IPS-NIHi11 (cell line): Measurements from ENCODE around the gene STEAP3.

Experiments
- DNase-seq: peaks from one replicate; pipeline ENCODE4 v3.0.0; 2012; ENCODE audit warnings: mixed read lengths, low spot score

STEAP3 gene

DNA sequence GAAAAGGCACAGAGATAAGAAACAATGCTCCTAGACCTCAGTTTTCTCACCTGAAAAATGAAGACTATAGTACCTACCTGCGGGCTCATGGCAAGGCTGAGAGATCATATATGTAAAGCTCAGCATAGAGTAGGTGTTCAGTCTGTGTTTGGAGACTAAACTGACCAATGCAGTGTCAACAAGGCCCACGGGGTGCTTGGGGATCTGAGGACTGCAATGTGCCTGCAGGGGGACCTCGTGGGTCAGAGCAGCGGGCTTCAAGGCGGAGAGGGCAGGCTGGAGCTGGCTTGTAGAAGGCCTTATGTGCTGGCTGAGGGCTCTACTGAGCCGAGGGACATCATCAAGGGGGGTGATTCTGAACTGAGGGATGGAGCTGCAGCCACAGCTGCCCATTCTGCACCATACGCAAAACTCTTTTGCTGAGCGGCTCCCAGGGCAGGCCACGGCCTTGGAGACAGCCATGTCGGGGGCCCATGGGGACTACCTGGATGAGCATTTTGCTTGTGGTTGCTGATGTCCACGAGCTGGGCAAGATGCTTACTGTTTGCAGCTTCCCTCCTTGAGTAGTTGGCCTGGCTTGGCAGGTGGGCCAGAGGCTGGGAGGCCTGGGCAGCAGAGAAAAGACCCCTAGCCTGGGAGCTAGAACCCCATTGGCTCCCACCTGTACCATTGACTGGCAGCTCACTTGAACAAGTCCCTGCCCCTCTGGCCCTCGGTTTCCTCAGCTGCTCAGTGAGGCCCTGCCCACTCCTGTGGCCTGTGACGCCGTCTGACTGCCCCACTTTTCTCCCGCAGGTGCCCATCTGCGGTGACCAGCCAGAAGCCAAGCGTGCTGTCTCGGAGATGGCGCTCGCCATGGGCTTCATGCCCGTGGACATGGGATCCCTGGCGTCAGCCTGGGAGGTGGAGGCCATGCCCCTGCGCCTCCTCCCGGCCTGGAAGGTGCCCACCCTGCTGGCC is 23.5 kb downstream of the STEAP3 start:
- no peak for DNase-seq

DNA sequence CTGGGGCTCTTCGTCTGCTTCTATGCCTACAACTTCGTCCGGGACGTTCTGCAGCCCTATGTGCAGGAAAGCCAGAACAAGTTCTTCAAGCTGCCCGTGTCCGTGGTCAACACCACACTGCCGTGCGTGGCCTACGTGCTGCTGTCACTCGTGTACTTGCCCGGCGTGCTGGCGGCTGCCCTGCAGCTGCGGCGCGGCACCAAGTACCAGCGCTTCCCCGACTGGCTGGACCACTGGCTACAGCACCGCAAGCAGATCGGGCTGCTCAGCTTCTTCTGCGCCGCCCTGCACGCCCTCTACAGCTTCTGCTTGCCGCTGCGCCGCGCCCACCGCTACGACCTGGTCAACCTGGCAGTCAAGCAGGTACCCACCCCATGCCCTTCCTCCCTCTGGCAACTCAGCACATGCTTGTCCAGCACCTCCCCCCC is 24.2 kb downstream of the STEAP3 start:
- DNase-seq: no peak

DNA sequence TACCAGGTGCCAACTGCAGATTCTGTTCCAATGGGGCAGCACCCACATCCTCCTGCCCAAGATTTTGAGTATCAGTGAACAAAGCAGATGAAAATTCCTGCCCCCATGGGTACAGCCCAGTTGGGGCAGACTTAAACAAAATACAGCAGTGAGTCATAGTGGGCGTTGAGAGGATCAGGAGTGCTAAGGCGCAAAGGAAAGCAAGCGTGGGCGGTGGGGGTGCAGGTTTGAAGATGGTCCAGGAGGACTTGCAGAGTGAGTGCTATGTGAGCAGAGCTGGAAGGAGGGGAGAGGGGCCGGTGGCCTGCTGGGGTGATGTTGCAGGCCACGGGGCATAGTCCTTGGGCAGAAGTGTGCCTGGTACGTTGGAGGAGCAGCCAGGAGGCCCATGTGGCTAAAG is 24.7 kb downstream of the STEAP3 start:
- DNase-seq: no peak

DNA sequence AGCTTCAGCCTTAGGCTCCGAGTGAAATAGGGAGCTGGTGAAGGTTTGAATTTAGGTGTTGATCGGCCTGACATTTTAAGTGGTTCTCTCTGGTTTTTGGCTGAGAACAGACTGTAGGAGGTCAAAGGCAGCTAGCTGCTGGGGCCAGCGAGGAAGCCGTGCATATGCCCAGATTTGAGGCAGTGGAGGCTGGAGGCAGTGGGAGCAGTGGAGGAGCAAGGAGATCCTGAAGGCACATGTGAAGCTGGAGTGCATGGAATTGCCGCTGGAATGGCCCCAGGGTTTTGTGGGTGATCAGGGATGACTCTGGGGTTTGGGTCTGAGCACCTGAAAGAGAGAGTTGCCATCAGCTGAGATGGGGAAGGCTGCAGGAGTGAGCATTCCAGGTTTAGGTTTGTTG is 25.1 kb downstream of the STEAP3 start:
- DNase-seq: no peak

DNA sequence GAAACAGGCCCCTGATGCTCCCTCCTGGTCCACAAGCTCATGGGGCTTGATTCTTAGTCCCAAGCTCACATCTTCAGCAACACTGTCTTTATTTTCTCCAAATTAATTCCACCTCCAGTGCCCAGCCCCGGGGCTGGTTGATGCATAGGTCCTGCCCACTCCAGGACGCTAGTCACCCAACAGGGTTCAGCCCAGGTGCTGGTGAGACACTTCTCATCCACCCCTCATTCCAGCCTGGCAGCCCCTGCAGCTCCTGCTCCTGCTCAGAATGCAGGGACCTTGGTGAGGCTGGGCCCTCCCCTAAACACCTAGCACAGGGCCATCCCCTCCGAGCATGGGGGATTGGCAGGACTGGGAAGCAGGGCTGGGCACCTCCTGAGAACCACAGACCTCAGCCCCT is 25.7 kb downstream of the STEAP3 start:
- DNase-seq: no peak

DNA sequence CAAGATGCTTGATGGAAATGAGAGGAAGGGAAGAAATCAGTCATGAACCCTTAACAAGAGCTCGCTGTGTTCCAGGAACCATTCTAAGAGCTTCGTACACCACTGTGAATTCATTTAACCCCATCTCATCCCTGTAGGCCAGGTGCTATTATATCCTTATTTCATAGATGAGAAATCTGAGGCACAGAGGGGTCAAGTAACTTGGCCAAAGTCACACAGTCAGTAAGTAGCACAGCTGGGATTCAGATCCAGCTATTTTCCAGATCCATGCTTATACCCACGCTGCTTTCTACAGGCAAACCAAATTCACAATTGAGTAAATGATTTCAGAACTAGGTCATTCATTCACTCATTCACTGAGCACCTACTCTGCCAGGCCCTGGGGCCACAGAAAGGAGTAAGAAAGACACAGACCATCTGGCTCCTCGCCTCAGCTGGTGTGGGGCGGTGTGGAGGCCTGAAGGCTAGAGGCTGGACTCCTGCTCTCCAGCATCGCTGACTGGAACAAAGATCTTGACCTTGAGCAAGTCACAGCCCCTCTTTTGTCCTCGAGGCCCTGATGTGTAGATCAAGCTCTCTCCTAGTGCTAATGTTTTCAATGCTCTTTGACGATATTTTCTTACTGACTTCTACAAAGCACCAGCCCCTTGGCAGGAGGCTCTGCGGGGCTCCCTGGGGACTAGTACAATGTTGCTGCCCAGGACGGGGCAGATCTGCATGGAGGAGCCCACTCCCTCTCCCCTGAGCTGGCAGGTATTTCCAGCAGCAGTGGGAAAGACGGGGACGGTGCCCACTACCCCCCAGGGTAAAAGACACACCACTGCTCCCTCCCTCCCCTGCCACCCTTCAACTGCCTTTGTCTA is 26.5 kb downstream of the STEAP3 start:
- DNase-seq: no peak

DNA sequence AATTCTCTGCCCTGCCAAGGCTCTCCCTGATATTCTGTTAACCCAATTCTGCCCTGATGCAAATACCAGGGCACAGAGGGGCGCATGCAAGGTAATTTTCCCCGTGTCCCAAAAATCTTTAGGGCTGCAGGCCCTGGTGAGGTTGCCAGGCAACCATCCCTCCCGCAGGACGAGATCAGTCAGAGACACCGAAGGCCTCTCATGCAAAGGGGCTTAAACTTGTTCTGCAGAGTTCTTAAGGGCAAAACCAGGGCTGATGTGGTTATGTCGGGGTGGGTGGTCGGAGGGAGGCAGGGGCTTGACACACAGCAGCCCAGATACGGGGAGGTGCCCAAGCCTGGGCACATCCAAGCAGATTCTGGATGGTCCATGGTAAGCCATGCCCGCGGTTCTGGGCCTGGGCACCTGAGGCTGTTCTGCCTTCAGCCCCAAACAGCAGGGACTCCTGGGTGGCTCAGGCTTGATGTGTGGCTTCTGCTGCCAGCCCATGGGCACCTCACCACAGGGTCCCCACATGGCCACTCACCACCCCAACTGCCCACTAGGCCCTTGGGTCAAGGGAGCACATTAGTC is 27.2 kb downstream of the STEAP3 start:
- DNase-seq: no peak

DNA sequence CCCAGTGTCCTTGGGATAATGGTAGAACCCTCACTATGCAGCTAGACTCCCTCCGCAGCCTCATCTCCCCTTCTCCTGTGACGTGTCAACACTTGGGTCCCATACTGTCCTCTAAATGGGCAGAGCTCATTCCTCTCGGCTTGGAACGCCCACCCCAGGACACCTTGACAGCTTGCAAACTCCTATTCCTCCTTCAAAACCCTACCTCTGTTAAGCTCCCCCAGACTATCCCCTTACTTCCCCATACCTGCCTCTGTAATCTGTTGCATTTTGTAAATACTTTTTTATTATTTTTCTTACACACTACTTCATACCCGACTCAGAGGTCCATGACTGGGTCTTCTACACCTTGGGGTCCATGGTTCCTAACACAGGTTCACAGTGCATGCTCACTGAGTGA is 28.0 kb downstream of the STEAP3 start:
- no peak for DNase-seq

DNA sequence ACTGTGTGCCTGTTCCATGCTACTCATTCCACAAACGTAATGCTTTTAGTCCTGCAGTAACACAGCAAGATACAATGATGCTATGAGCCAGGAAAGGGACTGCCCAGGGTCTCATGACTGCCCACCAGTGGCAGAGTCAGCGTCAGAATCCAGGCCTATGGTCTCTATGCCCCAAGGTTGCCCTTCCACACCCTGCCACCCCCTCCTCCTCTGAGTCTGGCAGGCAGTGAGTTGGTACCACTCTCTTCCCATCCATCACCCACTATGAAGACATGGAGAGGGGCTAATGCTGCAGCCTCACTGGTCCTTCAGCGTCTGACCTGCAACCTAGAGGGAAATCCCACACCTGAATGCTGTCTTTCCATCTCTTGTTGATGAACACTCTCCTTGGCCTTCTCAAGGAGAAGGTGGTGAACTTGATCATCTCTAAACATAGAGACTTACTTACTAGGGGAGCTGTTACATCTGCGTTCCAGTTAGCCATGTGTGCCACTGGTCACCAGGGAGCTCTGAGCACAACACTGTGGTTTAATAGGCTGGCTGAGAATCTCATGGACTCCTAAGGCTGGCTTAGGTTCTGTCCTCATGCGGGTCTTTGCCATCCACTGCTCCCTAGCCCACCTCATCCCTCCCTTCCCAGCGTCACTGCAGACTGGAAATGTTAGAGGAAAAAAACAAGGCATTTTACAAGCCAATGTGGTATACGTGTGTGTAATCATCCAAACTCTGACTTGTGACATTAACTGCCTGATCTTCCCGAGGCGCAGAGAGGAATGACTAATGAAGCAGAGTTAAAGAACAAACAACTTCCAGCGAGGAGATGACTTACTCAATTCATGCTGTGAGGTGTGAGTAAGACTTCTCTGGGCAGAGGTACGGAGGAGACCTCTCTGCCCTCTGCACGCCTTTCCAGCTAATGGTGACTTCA is 28.8 kb downstream of the STEAP3 start:
- DNase-seq: no peak

DNA sequence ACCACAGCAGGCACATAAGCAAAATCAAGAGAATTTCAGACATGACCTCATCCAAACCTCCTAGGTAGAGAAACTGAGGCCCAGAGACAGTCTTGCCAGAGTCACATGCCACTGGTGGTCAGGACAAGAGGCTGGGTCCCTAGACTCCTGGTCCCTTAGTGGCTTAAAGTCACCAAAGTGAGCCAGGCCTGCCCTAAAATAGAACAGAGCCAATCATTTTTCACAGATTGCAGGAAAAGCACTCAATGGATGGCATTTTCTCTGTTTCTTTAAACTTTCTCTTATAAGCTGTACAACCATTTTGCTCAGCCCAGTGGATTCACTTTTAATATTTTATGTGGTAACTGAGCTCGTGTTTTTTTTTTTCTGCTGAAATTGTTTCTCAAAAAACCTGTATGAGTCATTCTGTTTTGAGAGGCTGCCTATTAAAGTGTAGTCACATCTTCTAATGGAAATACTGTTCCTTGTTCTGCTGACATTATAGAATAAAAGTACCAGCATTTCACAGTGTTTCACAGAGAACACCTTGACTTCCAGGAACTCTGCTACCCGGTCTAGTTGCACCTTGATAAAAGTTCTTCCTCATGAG is 29.6 kb downstream of the STEAP3 start:
- DNase-seq: no peak

DNA sequence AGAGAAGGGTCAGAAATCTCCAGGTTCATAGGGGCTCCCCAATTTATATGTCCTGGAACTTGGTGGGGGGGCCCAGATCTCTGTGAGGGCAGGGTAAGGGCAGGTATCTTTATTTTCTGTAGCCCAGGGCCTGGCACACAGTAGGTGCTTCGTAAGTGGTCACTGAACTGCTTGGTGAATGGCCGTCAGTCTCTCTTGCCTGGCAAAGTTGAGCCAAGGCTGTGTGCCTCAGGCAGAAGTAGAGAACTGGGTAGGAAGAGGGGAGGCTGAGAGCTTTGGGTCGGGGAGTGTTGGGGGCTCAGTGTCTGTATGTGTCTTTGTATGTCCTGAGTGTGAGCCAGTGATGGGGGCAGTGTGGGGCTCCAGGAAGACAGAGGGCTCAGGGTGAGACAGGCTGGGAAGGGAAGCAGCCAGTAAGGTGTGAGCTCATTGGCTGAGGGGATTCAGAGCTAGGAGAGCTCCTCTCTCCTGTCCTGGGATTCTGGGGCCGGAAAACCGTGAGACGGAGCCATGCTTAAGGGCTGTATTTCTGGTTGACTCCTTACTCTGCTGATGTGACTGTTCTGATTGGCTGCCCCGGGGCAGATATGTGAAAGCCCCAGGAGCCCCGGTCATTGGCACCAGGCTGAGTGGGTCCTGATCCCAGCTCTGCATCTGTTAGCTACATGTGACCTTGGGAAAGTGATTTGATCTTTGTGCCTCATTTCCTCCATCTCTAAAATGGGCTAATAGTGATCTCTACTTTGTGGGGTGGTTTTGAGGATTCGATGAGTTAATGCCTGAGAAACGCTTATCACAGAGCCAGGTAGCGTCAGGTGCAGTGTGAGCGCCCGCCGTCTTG is 30.3 kb downstream of the STEAP3 start:
- no peak for DNase-seq

DNA sequence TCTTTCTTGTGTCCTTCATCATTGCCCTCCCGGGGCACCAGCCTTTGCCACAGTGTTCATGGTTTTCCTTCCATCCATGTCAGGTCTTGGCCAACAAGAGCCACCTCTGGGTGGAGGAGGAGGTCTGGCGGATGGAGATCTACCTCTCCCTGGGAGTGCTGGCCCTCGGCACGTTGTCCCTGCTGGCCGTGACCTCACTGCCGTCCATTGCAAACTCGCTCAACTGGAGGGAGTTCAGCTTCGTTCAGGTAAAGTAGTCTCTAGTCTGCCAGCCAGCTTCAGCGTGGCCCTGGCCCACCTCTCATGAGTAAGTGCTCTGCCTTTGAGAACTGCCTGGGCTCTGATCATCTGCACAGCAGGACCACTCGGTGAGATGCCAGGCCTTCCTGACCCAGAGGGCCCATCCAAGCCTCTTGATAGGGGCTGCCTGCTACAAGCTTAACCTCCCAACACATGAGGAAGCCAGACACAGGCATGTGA is 31.0 kb downstream of the STEAP3 start:
- no peak for DNase-seq

DNA sequence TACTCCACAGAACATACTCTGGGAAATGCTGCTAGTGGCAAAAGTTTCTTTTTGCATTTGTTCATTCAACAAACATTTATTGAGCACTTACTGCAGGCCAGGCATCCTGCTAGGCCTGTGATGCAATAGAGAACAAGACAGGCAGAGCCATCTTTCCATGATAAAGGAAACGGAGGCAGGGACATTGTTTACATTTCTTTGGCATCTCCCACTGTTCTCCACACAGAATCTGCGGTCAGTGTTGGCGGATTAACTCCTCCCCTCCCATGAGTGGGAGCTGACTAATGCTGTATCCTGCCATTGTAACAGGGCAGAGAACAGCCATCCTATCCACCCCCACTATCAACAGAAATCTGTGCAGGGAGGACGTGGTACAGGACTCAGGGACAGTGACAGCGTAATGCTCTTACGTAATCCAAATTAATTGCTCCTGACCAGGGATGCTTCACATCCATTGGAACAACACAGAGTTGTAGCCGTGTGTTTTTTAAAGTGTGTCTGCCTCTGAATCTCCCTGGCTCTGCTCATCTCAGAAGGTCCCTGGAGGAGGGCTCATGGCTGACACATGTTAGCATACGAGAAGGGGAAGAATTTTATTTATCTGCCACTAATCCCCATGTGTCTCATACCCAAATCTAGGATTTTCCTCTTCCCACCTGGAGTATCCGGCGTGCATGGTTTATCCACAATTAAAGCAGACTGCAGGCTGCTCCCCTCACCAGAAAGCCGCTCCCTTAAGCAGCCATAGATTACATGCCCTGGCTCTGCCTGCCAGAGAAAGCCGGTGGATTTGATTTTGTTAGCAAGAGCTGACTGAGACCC is 32.3 kb downstream of the STEAP3 start:
- DNase-seq: peak; percentile 44

DNA sequence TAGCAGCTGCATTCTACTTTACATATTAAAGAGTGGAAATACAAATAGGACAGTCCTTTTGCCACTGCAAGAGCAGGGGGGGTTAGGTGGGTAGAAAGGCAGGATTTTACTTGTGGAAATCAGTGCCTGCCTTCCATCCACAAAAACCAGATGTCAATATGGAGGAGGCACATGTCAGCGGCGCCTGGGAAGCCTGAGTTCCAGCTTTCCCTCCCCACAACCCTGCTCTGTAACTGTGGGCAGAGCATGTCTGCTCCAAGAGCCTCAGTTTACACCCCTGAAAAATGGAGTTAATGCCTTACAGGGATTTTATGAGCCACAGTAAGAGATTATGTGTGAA is 32.9 kb downstream of the STEAP3 start:
- no peak for DNase-seq

DNA sequence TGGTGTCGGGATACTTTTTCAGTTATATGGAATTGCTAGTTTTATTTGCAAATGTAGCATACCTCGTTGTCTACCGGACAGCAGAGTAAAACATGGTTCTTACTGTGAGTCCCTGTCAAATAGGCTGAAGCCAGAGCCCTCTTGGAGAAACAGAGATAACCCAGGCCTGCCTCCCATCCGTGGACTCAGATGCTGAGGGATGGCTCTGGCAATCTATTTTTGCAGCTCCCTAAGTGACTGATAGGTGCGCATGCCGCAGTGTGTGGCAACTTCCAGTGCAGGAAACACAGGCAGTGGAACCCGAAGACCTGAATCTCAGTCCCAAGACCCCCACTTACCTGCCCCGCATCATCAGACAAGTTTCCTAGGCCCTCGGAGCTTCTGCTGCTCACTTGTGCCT is 33.6 kb downstream of the STEAP3 start:
- DNase-seq: no peak

DNA sequence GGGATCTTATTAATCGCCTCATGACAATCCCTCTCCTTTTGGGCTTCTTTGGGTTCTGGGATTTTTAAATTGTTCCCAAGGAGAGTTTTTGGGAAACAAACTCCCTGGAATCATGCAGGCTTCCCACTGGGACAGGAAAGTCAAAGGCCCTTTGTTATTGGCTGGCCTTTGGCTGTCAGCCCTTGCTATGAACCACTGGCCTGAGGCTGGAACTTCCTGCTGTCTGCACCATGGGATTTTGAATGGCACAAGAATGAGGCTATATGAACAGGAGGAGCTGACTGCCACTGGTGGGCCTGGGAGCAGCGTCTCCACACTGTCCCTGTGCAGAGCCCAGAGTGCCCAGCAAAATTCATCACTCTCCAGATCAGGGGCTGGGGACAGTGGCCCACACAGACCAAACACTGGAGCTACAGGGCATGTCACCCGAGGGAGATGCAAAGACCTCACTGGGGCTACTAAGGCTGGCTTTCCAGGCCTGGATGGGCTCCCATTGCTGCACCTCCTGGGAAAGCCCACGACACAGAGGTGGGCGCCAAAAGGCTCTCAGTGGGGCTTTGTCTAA is 35.7 kb downstream of the STEAP3 start:
- DNase-seq: peak; percentile 49

DNA sequence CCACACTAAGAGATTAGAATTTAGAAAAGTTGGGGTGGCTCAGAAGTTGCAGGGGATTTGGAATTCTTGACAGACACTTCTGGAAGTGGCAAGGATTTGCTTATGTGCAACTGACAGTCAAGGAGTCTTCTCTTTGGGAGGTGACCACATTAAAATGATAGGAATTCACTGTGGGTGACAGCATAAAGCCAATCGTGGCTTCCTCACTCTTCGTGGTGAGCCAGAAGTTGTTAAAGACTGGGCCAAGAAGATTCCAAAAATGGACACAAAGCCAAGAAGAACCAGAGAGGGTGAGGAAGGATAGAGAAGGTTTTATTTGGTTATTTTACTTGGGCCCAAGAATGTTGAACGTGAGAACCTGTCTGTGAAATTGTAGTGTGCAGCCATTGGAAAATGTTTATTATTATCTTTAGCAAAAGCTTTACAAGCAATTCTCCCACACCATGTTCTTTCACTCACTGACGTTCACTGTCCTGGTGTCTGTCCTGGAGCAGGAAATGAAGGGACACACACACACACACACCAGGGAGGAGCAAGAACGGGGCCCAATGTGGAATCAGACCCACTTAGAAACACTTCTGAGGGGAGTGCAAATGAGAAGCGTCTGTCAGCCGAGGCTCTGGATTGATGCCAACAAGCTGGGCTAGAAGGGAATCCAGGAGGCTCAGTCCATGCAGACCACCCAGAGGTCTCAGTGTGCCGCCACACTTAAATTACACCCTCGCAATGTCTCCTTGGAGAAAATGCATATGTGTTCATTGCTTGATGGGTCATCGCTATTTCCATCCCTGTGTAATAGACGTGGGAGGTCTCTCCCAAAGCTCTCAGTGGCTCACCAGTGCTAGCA is 37.2 kb downstream of the STEAP3 start:
- no peak for DNase-seq
